HPDE6-E6E7 (cell line): ENCODE measurements around the gene UBE3A.
"Not testable (repeated sequence)": the region's sequence is repeated elsewhere in the genome, so short reads cannot be mapped to it uniquely, and the experiment has no call there.

Source experiments
- DNase-seq: peaks from one replicate; pipeline ENCODE4 v3.0.0; 2011; ENCODE audit warnings: missing footprints; ENCODE audit errors: extremely low spot score

The UBE3A gene

GRCh38 chr15:25437777-25438600 lies 835 bp downstream of the UBE3A start:
- DNase-seq: peak; percentile 1

GRCh38 chr15:25436707-25437106 lies 2.1 kb downstream of the UBE3A start:
- DNase-seq: no peak

- no peak for DNase-seq
Measured at GRCh38 chr15:25435474-25436243, 3.2 kb downstream of the UBE3A start.

GRCh38 chr15:25433118-25433865 lies 5.5 kb downstream of the UBE3A start:
- DNase-seq: no peak

- no peak for DNase-seq
Measured at GRCh38 chr15:25431836-25432561, 6.8 kb downstream of the UBE3A start.

GRCh38 chr15:25427861-25428260 lies 11.0 kb downstream of the UBE3A start:
- no peak for DNase-seq

- DNase-seq: no peak
Measured at GRCh38 chr15:25426896-25427610, 11.8 kb downstream of the UBE3A start.

- no peak for DNase-seq
Measured at GRCh38 chr15:25424073-25424472, 14.8 kb downstream of the UBE3A start.

- DNase-seq: no peak
Measured at GRCh38 chr15:25422021-25422420, 16.8 kb downstream of the UBE3A start.

GRCh38 chr15:25418202-25418601 lies 20.6 kb downstream of the UBE3A start:
- DNase-seq: no peak

GRCh38 chr15:25417604-25418003 lies 21.2 kb downstream of the UBE3A start:
- no peak for DNase-seq

GRCh38 chr15:25416693-25417092 lies 22.1 kb downstream of the UBE3A start:
- DNase-seq: no peak

GRCh38 chr15:25415707-25416106 lies 23.1 kb downstream of the UBE3A start:
- DNase-seq: no peak

GRCh38 chr15:25415217-25415616 lies 23.6 kb downstream of the UBE3A start:
- no peak for DNase-seq

GRCh38 chr15:25410649-25411048 lies 28.2 kb downstream of the UBE3A start:
- DNase-seq: no peak

GRCh38 chr15:25409731-25410130 lies 29.1 kb downstream of the UBE3A start:
- DNase-seq: not testable (repeated sequence)

GRCh38 chr15:25408929-25409328 lies 29.9 kb downstream of the UBE3A start:
- no peak for DNase-seq

- DNase-seq: no peak
Measured at GRCh38 chr15:25408428-25408827, 30.4 kb downstream of the UBE3A start.

- no peak for DNase-seq
Measured at GRCh38 chr15:25407950-25408349, 30.9 kb downstream of the UBE3A start.

GRCh38 chr15:25406846-25407245 lies 32.0 kb downstream of the UBE3A start:
- DNase-seq: no peak

- DNase-seq: no peak
Measured at GRCh38 chr15:25406261-25406660, 32.6 kb downstream of the UBE3A start.
